Neural progenitor cell (in vitro differentiated cells): ENCODE results near the gene IFITM10. TPM values are rescaled to one million over a fixed set of nuclear protein-coding genes. Genes with fewer than 3 reads are reported as not detected.

Experiments
- DNase-seq: peaks from one replicate; pipeline ENCODE4 v3.0.0-alpha.2; 2016; ENCODE audit warnings: low spot score
- H2AFZ ChIP-seq: fragments of 200-600 bp; sonication (generic); replicated peaks from 2 replicates; pipeline ENCODE4 v1.6.1; 2016; ENCODE audit warnings: antibody characterized with exemption
- H3F3A ChIP-seq: fragments of 200-600 bp; sonication (generic); 2 replicates; pipeline ENCODE4 v1.6.1; 2016; ENCODE audit warnings: antibody characterized with exemption, low read depth
- H3K27ac ChIP-seq: fragments of 200-600 bp; sonication (generic); 2 replicates; pipeline ENCODE4 v1.5.1; 2016; ENCODE audit warnings: mild to moderate bottlenecking
- H3K27me3 ChIP-seq: fragments of 200-600 bp; sonication (generic); 2 replicates; pipeline ENCODE4 v1.6.1; 2016; ENCODE audit warnings: mild to moderate bottlenecking, moderate library complexity
- H3K36me3 ChIP-seq: fragments of 200-600 bp; sonication (generic); 2 replicates; pipeline ENCODE4 v1.5.1; 2016
- H3K4me1 ChIP-seq: fragments of 200-600 bp; sonication (generic); 2 replicates; pipeline ENCODE4 v1.6.1; 2016; ENCODE audit warnings: mixed run types
- H3K4me2 ChIP-seq: fragments of 200-600 bp; sonication (generic); 2 replicates; pipeline ENCODE4 v1.6.1; 2016
- H3K4me3 ChIP-seq: fragments of 200-600 bp; sonication (generic); 2 replicates; pipeline ENCODE4 v1.5.1; 2016
- H3K79me2 ChIP-seq: fragments of 200-600 bp; sonication (generic); 2 replicates; pipeline ENCODE4 v1.6.1; 2016; ENCODE audit warnings: low read depth
- H3K9ac ChIP-seq: fragments of 200-600 bp; sonication (generic); 2 replicates; pipeline ENCODE4 v1.6.1; 2016
- H3K9me3 ChIP-seq: fragments of 200-600 bp; sonication (generic); 2 replicates; pipeline ENCODE4 v1.5.1; 2016; ENCODE audit warnings: low read depth
- H4K20me1 ChIP-seq: fragments of 200-600 bp; sonication (generic); 2 replicates; pipeline ENCODE4 v1.6.1; 2016; ENCODE audit warnings: low read depth
- H3K27ac Mint-ChIP-seq: 3 replicates; pipeline ENCODE4 v1.8.0; 2021; ENCODE audit warnings: mixed read lengths
- H3K27me3 Mint-ChIP-seq: 2 replicates; pipeline ENCODE4 v1.8.0; 2022; ENCODE audit warnings: low read depth, mild to moderate bottlenecking, inconsistent platforms, moderate library complexity, mixed read lengths; ENCODE audit not compliant: insufficient read depth
- H3K36me3 Mint-ChIP-seq: 3 replicates; pipeline ENCODE4 v1.8.0; 2021; ENCODE audit warnings: mixed read lengths
- H3K4me1 Mint-ChIP-seq: 3 replicates; pipeline ENCODE4 v1.8.0; 2021; ENCODE audit warnings: mixed read lengths
- H3K4me3 Mint-ChIP-seq: 3 replicates; pipeline ENCODE4 v1.8.0; 2021; ENCODE audit warnings: mild to moderate bottlenecking, moderate library complexity, mixed read lengths
- H3K9me3 Mint-ChIP-seq: 3 replicates; pipeline ENCODE4 v1.8.0; 2020; ENCODE audit warnings: mixed read lengths
- EZH2 ChIP-seq: fragments of 200-600 bp; sonication (generic); IDR thresholded peaks from 2 replicates; pipeline ENCODE4 v1.6.1; 2017; ENCODE audit warnings: antibody characterized with exemption, mild to moderate bottlenecking, moderate library complexity
- EZH2phosphoT487 ChIP-seq: fragments of 200-600 bp; sonication (generic); IDR thresholded peaks from 2 replicates; pipeline ENCODE4 v1.6.1; 2017; ENCODE audit warnings: antibody characterized with exemption
- total RNA-seq: library from RNA; depleted of rRNA; stranded (reverse); fragments of >200 nt; gene quantifications from 2 replicates; pipeline ENCODE4 v1.2.3, GENCODE V29; 2015; ENCODE audit warnings: low replicate concordance
- TF ChIP-seq, protein P1 (sequence below): fragments of 200-600 bp; sonication (generic); IDR thresholded peaks from 2 replicates; pipeline ENCODE4 v1.5.1; 2017; ENCODE audit warnings: antibody characterized with exemption, mild to moderate bottlenecking

IFITM10 gene
- total RNA-seq, 1 donor from 2014 or later = not detected

DNA sequence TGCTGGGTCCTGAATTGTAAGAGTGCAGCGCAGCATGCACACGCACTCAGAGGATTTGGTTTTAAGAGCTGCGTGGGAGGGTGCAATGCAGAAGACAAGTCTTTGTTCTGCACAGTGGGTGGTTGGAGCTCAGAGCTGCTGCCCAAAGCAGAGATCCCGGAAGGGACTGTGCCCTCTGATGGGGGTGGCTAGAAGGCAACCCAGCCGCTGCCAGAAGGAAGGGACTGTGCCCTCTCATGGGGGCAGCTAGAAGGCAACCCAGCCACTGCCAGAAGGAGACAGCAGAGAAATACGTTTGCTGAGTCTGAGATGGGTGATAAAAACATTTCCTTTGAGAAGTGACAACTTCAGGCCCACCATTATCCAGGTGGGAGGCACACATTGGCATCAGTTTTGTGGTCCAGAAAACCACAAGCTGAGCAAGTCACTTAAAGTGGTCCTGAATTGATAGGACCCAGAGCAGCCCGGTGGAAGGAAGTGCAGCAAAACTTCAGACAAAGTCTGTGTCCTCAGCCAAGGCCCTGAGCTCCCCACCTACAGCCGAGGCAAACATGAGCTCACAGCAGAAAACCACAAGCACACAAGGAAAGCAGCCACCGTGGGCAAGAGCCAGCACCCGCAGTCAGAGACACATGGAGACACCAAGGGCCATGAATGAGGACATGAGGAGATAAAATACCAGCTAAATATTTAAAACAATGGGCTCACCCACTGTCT, 49.1 kb downstream of the IFITM10 start:
- no peaks in the 10 kb centered on the region for H3F3A ChIP-seq
- peaks cover 12% of the 10 kb centered on the region for H3K27me3 Mint-ChIP-seq
- peaks cover 5% of the 10 kb centered on the region for H3K4me1 ChIP-seq
- H3K27ac ChIP-seq = no peak overlapping the region
- peaks cover 18% of the 10 kb centered on the region for H3K9me3 Mint-ChIP-seq
- H3K79me2 ChIP-seq = no peaks in the 10 kb centered on the region
- peak overlapping the region; percentile 42 for H3K4me2 ChIP-seq
- no peak overlapping the region for H3K9ac ChIP-seq
- peaks cover 1% of the 10 kb centered on the region for H3K27me3 ChIP-seq
- H4K20me1 ChIP-seq = no peaks in the 10 kb centered on the region
- TF ChIP-seq, protein P1, sequence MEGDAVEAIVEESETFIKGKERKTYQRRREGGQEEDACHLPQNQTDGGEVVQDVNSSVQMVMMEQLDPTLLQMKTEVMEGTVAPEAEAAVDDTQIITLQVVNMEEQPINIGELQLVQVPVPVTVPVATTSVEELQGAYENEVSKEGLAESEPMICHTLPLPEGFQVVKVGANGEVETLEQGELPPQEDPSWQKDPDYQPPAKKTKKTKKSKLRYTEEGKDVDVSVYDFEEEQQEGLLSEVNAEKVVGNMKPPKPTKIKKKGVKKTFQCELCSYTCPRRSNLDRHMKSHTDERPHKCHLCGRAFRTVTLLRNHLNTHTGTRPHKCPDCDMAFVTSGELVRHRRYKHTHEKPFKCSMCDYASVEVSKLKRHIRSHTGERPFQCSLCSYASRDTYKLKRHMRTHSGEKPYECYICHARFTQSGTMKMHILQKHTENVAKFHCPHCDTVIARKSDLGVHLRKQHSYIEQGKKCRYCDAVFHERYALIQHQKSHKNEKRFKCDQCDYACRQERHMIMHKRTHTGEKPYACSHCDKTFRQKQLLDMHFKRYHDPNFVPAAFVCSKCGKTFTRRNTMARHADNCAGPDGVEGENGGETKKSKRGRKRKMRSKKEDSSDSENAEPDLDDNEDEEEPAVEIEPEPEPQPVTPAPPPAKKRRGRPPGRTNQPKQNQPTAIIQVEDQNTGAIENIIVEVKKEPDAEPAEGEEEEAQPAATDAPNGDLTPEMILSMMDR = no peak
- TF ChIP-seq EZH2 = no peak
- no peak for TF ChIP-seq EZH2phosphoT487
- no peak overlapping the region for H3K4me3 ChIP-seq
- peak overlapping the region; percentile 65 for H3K4me3 Mint-ChIP-seq
- peak; percentile 84 for DNase-seq
- H3K36me3 ChIP-seq = no peaks in the 10 kb centered on the region
- H3K9me3 ChIP-seq = no peaks in the 10 kb centered on the region
- H3K4me1 Mint-ChIP-seq = peaks cover 11% of the 10 kb centered on the region
- no peaks in the 10 kb centered on the region for H3K36me3 Mint-ChIP-seq
- H3K27ac Mint-ChIP-seq = peak overlapping the region; percentile 83
- H2AFZ ChIP-seq = no peak overlapping the region

GRCh38 chr11:1699771-1700170, 50.6 kb downstream of the IFITM10 start:
- Histone ChIP-seq H3K9ac (no peak overlapping the region), H3K27ac (no peak overlapping the region), H4K20me1 (no peaks in the 10 kb centered on the region), H3K4me3 (no peak overlapping the region), H3K9me3 (no peaks in the 10 kb centered on the region), H2AFZ (no peak overlapping the region), H3K4me2 (no peak overlapping the region), H3K27me3 (peaks cover 3% of the 10 kb centered on the region), H3K79me2 (no peaks in the 10 kb centered on the region), H3F3A (no peaks in the 10 kb centered on the region), H3K4me1 (peaks cover 5% of the 10 kb centered on the region), H3K36me3 (no peaks in the 10 kb centered on the region)
- H3K9me3 Mint-ChIP-seq = peaks cover 18% of the 10 kb centered on the region
- no peak overlapping the region for H3K4me3 Mint-ChIP-seq
- TF ChIP-seq EZH2phosphoT487 (no peak), EZH2 (no peak)
- TF ChIP-seq, protein P1 = no peak
- H3K27ac Mint-ChIP-seq = no peak overlapping the region
- peaks cover 11% of the 10 kb centered on the region for H3K4me1 Mint-ChIP-seq
- DNase-seq = no peak
- H3K27me3 Mint-ChIP-seq = peaks cover 18% of the 10 kb centered on the region
- H3K36me3 Mint-ChIP-seq = no peaks in the 10 kb centered on the region

DNA sequence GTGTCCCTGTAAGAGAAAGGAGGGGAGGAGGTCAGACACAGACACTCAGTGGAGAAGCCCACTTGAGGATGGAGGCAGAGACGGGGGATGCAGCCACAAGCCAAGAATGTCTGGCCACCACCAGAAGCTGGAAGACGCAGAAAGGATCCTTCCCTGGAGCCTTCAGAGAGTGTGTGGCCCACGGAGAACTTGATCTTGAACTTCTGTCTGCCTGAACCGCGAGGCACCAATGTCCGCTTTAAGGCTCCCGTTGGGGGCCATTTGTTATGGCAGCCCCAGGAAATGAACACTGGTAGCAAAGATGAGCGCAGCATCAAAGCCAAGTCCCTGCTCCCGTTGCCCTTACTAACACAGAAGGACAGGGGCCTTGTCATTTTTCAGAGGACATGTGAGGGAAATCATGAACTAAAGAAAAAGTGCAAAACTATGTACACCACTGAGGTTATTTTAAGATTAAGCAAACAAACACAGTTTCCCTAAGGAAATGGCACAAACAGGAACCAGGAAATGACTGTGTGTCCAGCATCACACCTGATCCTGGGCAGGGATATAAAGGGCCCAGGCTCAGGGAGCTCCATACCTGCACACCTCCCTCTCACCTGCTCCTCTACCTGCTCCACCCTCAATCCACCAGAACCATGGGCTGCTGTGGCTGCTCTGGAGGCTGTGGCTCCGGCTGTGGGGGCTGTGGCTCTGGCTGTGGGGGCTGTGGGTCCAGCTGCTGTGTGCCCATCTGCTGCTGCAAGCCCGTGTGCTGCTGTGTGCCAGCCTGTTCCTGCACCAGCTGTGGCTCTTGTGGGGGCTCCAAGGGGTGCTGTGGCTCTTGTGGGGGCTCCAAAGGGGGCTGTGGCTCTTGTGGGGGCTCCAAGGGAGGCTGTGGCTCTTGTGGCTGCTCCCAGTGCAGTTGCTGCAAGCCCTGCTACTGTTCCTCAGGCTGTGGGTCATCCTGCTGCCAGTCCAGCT, 53.5 kb downstream of the IFITM10 start, which contains the start of gene KRTAP5-6:
TSS of gene KRTAP5-6 (plus strand) at position 588 of the 963 bp plus-strand sequence. CDS start at position 639, 51 bp downstream.
- Mint-ChIP-seq H3K9me3 (peaks cover 13% of the 10 kb centered on the region), H3K27me3 (peaks cover 17% of the 10 kb centered on the region), H3K4me3 (no peak within 1 kb of the TSS), H3K27ac (no peak within 1 kb of the TSS), H3K4me1 (peaks cover 18% of the 10 kb centered on the region), H3K36me3 (no peaks in the 10 kb centered on the region)
- Histone ChIP-seq H3K9me3 (no peaks in the 10 kb centered on the region), H4K20me1 (no peaks in the 10 kb centered on the region), H3K4me1 (peaks cover 10% of the 10 kb centered on the region), H3K27me3 (peaks cover 9% of the 10 kb centered on the region), H3K36me3 (no peaks in the 10 kb centered on the region), H2AFZ (no peak within 1 kb of the TSS), H3K79me2 (no peaks in the 10 kb centered on the region), H3K4me3 (no peak within 1 kb of the TSS), H3K9ac (no peak within 1 kb of the TSS), H3K27ac (no peak within 1 kb of the TSS), H3K4me2 (no peak within 1 kb of the TSS), H3F3A (peaks cover 3% of the 10 kb centered on the region)
- DNase-seq = no peak
- TF ChIP-seq, protein P1 = no peak
- no peak for TF ChIP-seq EZH2
- TF ChIP-seq EZH2phosphoT487 = no peak
